Measurements from ENCODE around the gene GP1BA.

GP1BA gene

DNA sequence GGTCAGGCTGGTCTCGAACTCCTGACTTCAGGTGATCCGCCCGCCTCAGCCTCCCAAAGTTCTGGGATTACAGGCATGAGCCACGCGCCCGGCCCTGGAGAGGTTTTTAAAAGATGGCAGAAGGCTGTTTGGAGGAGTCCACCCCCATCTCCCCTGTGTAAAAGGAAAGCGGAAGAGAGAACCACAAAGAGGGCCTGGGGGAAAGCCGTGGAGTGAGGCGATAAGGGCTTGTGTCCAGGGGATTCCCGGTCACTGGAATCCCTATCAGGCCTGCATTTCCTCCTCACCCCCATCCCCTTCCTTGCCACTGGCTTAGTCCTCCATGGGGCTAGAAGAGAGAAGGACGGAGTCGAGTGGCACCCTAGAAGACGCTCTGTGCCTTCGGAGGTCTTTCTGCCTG lies at the start of gene GP1BA:
Gene GP1BA (plus strand): TSS at position 315 of the 400 bp plus-strand sequence. CDS start 328 bp downstream, outside the sequence.
- FAIRE-seq, result no peak
- no peak for DNase-seq (ENCODE audit: low spot score)

DNA sequence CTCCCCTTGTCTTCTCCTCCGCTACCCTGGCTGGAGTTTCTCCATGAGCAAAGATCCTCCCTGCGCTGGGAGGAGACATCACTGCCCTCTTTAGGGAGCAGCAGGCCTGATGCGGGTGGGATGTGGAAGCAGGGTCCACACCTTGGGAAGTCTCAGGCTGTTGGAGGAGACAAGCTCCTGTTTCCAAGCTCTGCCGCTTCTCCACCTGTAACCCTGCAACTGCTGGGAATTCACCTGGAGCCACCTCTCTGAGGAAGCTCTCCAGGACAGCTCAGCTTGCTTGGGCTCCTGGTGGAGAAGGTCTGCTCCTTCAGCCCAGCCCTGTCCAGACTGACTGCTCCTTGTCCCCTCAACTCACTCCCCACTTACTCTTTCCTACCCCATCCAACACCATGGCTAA lies 47.6 kb upstream of the GP1BA start:
- DNase-seq (ENCODE audit: low spot score) (no peak), FAIRE-seq (no peak)

DNA sequence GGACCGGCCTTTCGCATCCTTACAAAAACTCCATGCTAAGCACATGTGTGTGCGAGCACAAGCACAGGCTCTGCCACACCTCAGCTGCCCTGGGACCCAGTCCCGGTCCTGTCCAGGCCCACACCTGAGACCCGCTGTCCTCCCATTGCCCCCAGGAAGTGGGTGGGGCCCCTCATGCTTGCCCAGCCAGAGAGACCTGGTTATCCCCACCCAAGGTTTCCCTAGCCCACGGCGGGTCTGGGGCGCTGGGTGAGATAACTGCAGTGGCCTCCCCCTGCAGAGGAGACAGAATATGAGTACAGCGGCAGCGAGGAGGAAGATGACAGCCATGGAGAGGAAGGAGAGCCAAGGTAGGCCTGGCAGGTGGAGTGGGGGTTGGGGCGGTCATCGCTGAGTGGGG lies 45.2 kb upstream of the GP1BA start:
- FAIRE-seq, result no peak
- no peak for DNase-seq (ENCODE audit: low spot score)

GRCh38 chr17:4887581-4887980 lies 44.5 kb upstream of the GP1BA start:
- no peak for DNase-seq (ENCODE audit: low spot score)
- no peak for FAIRE-seq

- DNase-seq (ENCODE audit: low spot score), result no peak
- no peak for FAIRE-seq
Measured at GRCh38 chr17:4891411-4892410, 40.4 kb upstream of the GP1BA start.

DNA sequence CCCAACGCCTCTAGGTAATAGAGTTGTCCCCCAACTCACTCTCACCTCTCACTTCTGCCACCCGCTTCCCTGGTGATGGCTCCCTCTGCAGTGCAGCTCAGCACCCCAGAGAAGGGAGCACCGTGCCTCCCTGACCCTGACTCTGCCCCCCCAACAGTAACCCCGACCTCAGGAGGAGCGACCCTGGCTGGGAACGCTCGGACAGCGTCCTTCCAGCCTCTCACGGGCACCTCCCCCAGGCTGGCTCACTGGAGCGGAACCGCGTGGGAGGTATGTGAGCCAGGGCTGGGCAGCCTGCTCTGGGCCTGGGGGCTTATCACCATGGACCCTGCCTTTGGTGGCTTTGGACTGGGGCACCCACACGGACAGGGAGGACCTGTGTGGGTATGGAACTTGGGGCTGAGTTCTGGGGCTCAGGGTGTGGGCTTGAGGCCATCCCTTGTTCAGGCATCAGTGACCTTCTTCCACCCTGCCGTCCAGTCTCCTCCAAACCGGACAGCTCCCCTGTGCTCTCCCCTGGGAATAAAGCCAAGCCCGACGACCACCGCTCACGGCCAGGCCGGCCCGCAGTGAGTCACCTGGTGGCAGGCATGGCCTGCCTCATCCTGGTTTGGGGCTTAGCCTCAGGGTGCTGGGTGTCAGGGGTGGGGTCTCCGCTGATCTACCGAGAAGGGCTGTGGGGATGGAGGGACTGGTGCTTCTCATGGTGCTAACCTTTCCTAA lies 39.4 kb upstream of the GP1BA start:
- DNase-seq (ENCODE audit: low spot score) (no peak), FAIRE-seq (no peak)

- DNase-seq (ENCODE audit: low spot score) (no peak), FAIRE-seq (no peak)
Measured at GRCh38 chr17:4893272-4893671, 38.8 kb upstream of the GP1BA start.

DNA sequence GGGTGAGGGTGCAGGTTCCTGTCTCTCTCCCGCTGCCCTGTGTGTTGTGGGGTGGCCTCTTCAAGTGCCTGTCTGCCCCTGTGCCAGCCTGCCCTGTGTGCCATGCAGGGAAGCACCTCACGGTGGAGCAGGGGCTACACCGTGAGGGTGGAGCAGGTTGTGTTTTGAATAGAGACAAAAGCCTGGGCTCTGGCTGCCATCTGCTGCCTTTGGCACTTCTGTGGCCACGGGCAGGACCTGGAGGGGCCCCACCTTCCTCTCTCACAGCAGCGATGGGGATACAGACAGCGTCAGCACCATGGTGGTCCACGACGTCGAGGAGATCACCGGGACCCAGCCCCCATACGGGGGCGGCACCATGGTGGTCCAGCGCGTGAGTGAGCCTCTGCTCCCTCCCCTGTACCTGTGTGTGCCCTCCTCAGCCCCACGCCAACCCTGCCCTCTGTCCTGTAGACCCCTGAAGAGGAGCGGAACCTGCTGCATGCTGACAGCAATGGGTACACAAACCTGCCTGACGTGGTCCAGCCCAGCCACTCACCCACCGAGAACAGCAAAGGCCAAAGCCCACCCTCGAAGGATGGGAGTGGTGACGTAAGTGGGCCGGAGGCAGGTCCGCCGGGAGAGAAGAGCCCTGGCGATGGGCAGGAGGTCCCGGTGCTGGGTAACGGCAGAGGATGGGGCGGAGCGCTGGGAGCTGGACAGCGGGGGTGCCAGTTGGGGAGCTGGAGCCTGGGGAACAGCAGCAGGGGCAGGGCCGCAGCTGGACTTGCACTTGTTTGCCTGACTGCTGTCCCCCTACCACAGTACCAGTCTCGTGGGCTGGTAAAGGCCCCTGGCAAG lies 38.1 kb upstream of the GP1BA start:
- DNase-seq (ENCODE audit: low spot score), result no peak
- no peak for FAIRE-seq

- FAIRE-seq, result no peak
Measured at GRCh38 chr17:4895121-4895520, 37.0 kb upstream of the GP1BA start.

GRCh38 chr17:4895657-4896331 lies 36.3 kb upstream of the GP1BA start:
- no peak for FAIRE-seq
- DNase-seq (ENCODE audit: low spot score), result no peak

More at GRCh38 chr17:4895121-4895520, 37.0 kb upstream of the GP1BA start:
- no peak for DNase-seq (ENCODE audit: low spot score)

- no peak for DNase-seq (ENCODE audit: low spot score)
- no peak for FAIRE-seq
Measured at GRCh38 chr17:4896332-4897197, 35.5 kb upstream of the GP1BA start.

DNA sequence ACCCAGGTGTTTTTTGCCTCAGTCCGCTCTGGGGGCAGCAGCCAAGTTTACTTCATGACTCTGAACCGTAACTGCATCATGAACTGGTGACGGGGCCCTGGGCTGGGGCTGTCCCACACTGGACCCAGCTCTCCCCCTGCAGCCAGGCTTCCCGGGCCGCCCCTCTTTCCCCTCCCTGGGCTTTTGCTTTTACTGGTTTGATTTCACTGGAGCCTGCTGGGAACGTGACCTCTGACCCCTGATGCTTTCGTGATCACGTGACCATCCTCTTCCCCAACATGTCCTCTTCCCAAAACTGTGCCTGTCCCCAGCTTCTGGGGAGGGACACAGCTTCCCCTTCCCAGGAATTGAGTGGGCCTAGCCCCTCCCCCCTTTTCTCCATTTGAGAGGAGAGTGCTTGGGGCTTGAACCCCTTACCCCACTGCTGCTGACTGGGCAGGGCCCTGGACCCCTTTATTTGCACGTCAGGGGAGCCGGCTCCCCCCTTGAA lies 34.8 kb upstream of the GP1BA start:
- DNase-seq (ENCODE audit: low spot score), result no peak
- no peak for FAIRE-seq

GRCh38 chr17:4897785-4898184 lies 34.3 kb upstream of the GP1BA start:
- DNase-seq (ENCODE audit: low spot score), result no peak
- FAIRE-seq, result no peak

DNA sequence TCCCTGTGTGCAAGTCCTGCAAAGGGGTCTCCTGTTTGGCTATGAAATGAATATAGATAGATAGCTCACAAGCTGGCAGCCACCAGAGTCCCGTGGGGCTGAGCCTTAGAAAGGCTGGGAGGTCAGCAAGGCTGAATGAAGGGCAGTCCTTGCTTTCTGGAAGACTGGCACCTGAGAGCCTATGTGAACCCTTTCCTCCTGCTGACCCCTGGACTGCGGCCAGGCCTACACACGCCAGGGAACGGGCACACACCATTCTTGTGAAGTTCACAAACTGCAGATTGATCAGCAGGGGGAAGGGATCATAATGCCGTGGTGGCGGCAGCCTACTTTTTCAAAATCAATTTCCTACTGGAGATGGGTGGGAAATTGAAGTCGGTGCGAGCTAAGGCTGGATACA lies 33.7 kb upstream of the GP1BA start:
- no peak for FAIRE-seq
- DNase-seq (ENCODE audit: low spot score), result no peak

DNA sequence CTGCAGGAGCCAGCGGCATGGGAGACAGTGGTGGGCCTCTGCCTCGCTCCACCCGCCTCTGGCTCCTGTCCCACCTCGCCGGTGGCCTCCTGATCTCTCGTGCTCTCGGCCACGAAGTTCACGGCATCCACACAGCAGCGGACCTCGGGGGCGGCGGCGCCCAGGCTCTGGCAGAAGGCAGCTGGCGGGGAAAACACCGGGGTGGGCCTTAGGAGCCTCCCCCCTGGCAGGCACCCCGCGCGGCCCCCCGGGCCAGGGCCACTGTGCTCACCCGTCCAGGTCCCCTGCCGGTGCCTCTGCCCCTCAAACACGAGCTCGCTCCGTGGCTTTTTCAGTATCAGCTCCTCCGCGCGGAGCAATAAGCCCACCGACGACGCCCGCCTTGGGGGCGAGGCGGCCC lies 33.1 kb upstream of the GP1BA start:
- DNase-seq (ENCODE audit: low spot score) (no peak), FAIRE-seq (no peak)

- DNase-seq (ENCODE audit: low spot score) (no peak), FAIRE-seq (no peak)
Measured at GRCh38 chr17:4899341-4900230, 32.5 kb upstream of the GP1BA start, which contains the start of gene C17orf107. C17orf107 (plus strand) TSS chr17:4899536; CDS start chr17:4899763, 227 bp downstream.

- no peak for FAIRE-seq
- no peak for DNase-seq (ENCODE audit: low spot score)
Measured at GRCh38 chr17:4900231-4901107, 31.6 kb upstream of the GP1BA start.

Data from urothelium cell line (cell line).